ENCODE measurements around the gene IFIT3. TPM values are rescaled to one million over a fixed set of nuclear protein-coding genes. Genes with fewer than 3 reads are reported as not detected.

The IFIT3 gene
- total and polyA plus RNA-seq, 2 of the 8 experiments (the other 6 are each of a cell fraction or from before 2014, with no cell fraction given) = 0.12 to 0.84 TPM

DNA sequence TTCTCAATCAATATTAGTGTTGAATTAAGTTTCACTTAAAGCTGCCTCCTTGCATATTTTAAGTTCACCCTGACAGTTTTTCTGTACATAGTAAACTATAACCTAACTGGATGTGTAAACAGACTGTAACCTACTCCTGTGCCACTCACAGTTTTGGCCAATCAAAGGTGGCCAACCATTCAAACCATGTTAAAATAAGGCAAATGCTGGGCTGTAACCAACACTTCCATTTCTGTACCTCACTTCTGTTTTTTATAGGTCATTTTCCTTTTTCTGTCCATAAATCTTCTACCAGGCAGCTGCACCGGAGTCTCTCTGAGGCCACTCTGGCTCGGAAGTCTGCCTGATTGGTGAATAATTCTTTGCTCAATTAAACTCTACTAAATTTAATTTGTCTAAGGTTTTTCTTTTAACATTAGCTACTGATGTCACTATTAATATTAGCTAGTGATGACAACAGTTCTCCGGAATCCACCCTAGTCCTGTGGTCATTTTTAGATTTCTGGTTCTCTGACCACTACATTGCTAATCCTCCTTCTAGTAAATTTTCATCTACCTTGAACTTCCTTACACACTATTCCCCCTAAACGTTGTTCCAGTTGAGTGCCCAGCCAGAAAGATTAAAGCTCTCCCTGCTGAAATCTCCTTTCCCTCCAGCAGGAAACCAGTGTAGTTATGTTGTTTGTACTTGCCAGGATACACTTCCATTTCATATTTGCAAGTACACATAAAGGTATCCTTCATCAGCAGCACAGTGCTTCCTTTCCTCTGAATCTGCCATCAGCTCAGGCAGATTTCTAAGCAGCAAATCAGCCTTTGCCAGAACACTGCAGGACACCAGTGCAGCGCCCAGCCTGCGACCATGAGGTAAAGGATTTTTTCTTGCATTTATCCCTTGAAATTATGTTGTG is 44.5 kb upstream of the IFIT3 start (continued):
- TF ChIP-seq, protein P1, sequence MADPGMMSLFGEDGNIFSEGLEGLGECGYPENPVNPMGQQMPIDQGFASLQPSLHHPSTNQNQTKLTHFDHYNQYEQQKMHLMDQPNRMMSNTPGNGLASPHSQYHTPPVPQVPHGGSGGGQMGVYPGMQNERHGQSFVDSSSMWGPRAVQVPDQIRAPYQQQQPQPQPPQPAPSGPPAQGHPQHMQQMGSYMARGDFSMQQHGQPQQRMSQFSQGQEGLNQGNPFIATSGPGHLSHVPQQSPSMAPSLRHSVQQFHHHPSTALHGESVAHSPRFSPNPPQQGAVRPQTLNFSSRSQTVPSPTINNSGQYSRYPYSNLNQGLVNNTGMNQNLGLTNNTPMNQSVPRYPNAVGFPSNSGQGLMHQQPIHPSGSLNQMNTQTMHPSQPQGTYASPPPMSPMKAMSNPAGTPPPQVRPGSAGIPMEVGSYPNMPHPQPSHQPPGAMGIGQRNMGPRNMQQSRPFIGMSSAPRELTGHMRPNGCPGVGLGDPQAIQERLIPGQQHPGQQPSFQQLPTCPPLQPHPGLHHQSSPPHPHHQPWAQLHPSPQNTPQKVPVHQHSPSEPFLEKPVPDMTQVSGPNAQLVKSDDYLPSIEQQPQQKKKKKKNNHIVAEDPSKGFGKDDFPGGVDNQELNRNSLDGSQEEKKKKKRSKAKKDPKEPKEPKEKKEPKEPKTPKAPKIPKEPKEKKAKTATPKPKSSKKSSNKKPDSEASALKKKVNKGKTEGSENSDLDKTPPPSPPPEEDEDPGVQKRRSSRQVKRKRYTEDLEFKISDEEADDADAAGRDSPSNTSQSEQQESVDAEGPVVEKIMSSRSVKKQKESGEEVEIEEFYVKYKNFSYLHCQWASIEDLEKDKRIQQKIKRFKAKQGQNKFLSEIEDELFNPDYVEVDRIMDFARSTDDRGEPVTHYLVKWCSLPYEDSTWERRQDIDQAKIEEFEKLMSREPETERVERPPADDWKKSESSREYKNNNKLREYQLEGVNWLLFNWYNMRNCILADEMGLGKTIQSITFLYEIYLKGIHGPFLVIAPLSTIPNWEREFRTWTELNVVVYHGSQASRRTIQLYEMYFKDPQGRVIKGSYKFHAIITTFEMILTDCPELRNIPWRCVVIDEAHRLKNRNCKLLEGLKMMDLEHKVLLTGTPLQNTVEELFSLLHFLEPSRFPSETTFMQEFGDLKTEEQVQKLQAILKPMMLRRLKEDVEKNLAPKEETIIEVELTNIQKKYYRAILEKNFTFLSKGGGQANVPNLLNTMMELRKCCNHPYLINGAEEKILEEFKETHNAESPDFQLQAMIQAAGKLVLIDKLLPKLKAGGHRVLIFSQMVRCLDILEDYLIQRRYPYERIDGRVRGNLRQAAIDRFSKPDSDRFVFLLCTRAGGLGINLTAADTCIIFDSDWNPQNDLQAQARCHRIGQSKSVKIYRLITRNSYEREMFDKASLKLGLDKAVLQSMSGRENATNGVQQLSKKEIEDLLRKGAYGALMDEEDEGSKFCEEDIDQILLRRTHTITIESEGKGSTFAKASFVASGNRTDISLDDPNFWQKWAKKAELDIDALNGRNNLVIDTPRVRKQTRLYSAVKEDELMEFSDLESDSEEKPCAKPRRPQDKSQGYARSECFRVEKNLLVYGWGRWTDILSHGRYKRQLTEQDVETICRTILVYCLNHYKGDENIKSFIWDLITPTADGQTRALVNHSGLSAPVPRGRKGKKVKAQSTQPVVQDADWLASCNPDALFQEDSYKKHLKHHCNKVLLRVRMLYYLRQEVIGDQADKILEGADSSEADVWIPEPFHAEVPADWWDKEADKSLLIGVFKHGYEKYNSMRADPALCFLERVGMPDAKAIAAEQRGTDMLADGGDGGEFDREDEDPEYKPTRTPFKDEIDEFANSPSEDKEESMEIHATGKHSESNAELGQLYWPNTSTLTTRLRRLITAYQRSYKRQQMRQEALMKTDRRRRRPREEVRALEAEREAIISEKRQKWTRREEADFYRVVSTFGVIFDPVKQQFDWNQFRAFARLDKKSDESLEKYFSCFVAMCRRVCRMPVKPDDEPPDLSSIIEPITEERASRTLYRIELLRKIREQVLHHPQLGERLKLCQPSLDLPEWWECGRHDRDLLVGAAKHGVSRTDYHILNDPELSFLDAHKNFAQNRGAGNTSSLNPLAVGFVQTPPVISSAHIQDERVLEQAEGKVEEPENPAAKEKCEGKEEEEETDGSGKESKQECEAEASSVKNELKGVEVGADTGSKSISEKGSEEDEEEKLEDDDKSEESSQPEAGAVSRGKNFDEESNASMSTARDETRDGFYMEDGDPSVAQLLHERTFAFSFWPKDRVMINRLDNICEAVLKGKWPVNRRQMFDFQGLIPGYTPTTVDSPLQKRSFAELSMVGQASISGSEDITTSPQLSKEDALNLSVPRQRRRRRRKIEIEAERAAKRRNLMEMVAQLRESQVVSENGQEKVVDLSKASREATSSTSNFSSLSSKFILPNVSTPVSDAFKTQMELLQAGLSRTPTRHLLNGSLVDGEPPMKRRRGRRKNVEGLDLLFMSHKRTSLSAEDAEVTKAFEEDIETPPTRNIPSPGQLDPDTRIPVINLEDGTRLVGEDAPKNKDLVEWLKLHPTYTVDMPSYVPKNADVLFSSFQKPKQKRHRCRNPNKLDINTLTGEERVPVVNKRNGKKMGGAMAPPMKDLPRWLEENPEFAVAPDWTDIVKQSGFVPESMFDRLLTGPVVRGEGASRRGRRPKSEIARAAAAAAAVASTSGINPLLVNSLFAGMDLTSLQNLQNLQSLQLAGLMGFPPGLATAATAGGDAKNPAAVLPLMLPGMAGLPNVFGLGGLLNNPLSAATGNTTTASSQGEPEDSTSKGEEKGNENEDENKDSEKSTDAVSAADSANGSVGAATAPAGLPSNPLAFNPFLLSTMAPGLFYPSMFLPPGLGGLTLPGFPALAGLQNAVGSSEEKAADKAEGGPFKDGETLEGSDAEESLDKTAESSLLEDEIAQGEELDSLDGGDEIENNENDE (IDR thresholded peaks at IDR 0.05; ENCODE audit: insufficient replicate concordance, low read length) = no peak
- TF ChIP-seq RAD21 (IDR thresholded peaks at IDR 0.05 in 1 of 2, conservative IDR thresholded peaks at IDR 0.05 in 1 of 2; ENCODE audit: low read depth in 2 of 2, low read length in 2 of 2) (no peak), EP300 (IDR thresholded peaks at IDR 0.05; ENCODE audit: borderline replicate concordance in 1 of 2, low read depth in 2 of 2, low read length in 2 of 2) (no peak), EZH2 (IDR thresholded peaks at IDR 0.05; ENCODE audit: low read depth, low read length, severe bottlenecking) (no peak), KDM5A (IDR thresholded peaks at IDR 0.05; ENCODE audit: low read length) (no peak), CHD2 (IDR thresholded peaks at IDR 0.05; ENCODE audit: low read length) (no peak), SAP30 (IDR thresholded peaks at IDR 0.05; ENCODE audit: insufficient read depth, insufficient replicate concordance, low read length) (no peak)
- TF ChIP-seq, protein P2, sequence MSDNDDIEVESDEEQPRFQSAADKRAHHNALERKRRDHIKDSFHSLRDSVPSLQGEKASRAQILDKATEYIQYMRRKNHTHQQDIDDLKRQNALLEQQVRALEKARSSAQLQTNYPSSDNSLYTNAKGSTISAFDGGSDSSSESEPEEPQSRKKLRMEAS (IDR thresholded peaks at IDR 0.05) = no peak
